IPS-18c (cell line): ENCODE data around the gene ATP6V0A1.
"Not testable (repeated sequence)": the region's sequence is repeated elsewhere in the genome, so short reads cannot be mapped to it uniquely, and the experiment has no call there.

ENCODE experiments used
- H3K4me3 ChIP-seq: 2 replicates; pipeline ENCODE4 v1.7.0; 2013; ENCODE audit warnings: low read depth, mild to moderate bottlenecking, low read length, moderate library complexity; ENCODE audit not compliant: insufficient read depth
- H3K9me3 ChIP-seq: one replicate; pipeline ENCODE4 v1.6.1; 2013; ENCODE audit warnings: mild to moderate bottlenecking, low read length, moderate library complexity; ENCODE audit not compliant: control insufficient read depth, insufficient read depth

The ATP6V0A1 gene

DNA sequence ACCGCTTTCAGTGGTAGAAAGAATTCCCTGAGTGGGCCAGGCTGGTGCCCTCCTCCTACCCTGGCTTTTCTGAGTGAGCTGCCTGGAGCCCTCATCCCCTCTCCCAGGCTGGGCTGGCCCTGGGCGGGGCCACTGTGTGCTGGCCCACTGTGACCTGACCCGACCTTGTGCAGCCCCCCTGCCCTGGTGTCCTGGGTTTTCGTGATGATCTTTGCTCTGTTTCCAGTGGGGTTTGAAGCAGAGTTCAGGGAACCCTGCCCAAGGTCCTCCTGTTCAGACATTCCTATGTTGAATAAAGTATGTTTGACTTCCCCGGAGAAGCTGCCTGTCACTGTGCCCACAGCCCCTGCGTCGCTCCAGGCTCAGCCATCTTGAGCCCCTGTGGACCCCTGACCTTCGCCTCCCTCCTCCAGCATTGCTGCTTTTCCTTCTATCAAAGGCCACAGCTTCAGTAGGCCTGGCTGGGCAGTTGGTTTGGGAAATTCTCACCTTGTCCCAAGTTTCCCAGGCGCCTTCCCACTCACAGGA is 63.6 kb downstream of the ATP6V0A1 start:
- no peak overlapping the region for H3K4me3 ChIP-seq
- no peaks in the 10 kb centered on the region for H3K9me3 ChIP-seq

DNA sequence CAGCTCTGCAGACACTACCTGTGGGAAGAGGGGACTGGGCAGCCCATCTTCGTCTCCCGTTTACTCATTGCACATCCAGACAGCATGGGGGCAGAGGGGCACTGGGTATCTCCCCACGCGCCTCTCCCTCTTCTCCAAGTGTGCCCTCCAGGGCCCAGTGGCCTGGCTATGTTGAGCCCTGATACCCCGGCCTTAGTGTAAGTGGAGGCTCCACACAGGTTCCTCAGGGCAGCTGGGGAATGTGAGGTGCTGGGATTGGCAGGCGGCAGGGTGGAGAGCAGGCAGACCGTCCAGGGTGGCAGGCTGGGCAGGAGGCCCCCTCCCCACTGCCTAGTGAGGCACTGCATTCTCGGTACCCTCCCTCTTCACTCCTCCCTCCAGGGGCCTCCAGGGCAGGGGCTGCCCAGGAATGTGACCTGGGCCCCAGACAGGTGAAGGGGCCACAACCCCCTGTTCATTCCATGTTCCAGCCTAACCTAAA is 64.2 kb downstream of the ATP6V0A1 start:
- H3K9me3 ChIP-seq = no peaks in the 10 kb centered on the region
- H3K4me3 ChIP-seq = no peak overlapping the region

DNA sequence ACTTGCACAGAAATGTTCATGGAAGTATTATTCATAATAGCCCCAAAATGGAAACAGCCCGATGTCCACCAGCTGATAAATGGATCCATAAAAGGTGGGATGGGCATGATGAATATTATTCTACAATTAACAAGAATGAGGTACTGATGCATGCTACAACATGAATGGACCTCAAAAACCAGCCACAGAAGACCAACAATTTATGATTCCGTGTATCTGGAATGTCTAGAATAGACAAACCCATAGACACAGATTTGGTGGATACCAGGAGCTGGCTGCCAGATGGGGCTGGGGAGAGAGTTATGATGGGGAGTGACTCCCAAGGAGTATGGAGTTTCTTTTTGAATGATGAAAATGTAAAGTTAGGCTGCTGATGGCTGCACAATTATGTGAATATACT is 66.5 kb downstream of the ATP6V0A1 start:
- Histone ChIP-seq H3K4me3 (no peak overlapping the region), H3K9me3 (no peaks in the 10 kb centered on the region)

DNA sequence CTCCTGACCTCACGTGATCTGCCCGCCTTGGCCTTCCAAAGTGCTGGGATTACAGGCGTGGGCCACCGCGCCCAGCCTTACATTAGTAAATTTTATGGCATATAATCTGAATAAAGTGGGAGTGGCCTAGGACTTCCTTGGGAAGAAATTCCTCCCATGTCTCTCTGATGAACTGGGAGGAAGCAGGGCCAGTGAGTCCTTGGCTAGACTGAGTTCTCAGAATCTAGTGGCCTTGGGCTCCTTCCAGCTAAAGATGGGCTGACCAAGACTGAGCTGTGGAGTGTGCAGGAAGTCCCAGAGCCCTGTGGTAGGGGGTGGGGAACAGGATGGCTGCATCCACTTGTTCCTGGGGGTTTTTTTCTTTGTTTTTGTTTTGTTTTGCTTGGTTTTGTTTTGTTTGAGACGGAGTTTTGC is 67.4 kb downstream of the ATP6V0A1 start:
- no peak overlapping the region for H3K4me3 ChIP-seq
- no peaks in the 10 kb centered on the region for H3K9me3 ChIP-seq

DNA sequence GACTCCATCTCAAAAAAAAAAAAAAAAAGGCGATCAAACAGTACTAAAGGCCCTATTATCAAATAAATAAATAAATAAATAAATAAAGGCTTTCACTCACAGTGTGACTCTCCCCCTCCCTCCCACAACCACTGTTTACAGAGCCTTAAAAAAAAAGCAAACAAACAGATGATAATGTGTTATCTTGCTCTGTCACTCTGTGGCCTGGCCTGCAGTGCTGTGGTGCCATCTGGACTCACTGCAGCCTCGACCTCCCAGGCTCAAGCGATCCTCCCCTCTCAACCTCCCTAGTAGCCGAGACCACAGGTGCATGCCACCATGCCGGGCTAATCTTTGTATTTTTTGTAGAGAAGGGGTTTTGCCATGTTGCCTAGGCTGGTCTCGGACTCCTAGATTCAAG is 69.3 kb downstream of the ATP6V0A1 start:
- Histone ChIP-seq H3K4me3 (no peak overlapping the region), H3K9me3 (no peaks in the 10 kb centered on the region)

DNA sequence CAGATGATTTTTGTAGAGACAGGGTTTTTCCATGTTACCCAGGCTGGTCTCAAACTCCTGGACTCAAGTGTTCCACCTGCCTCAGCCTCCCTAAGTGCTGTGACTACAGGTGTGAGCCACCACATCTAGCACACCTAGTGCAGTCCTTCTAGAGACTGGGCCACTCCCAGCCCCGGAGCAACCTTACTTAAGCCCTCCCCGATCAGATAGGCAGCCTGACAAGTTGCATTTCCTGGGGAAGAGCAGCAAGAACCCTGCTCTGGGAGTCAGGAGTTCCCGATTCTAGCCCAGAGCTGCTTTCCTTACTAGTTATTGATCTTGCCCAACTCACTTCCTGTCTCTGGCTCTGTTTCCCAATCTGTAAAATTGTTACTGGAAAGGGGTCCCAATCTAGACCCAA is 70.4 kb downstream of the ATP6V0A1 start:
- Histone ChIP-seq H3K9me3 (no peaks in the 10 kb centered on the region), H3K4me3 (no peak overlapping the region)

DNA sequence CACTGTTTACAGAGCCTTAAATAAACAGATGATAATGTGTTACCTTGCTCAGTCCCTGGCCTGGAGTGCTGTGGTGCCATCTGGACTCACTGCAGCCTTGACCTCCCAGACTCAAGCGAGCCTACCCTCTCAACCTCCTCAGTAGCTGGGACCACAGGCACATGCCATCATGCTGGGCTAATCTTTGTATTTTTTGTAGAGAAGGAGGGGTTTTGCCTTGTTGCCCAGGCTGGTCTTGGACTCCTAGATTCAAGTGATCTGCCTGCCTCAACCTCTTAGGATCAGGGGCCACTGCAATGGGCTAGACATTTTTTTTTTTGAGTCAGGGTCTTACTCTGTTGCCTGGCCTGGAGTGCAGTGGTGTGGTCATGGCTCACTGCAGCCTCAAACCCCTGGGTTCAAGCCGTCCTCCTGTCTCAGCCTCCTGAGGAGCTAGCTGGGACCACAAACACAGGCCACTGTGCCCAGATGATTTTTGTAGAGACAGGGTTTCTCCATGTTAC is 72.3 kb downstream of the ATP6V0A1 start:
- H3K9me3 ChIP-seq = no peaks in the 10 kb centered on the region
- no peak overlapping the region for H3K4me3 ChIP-seq

DNA sequence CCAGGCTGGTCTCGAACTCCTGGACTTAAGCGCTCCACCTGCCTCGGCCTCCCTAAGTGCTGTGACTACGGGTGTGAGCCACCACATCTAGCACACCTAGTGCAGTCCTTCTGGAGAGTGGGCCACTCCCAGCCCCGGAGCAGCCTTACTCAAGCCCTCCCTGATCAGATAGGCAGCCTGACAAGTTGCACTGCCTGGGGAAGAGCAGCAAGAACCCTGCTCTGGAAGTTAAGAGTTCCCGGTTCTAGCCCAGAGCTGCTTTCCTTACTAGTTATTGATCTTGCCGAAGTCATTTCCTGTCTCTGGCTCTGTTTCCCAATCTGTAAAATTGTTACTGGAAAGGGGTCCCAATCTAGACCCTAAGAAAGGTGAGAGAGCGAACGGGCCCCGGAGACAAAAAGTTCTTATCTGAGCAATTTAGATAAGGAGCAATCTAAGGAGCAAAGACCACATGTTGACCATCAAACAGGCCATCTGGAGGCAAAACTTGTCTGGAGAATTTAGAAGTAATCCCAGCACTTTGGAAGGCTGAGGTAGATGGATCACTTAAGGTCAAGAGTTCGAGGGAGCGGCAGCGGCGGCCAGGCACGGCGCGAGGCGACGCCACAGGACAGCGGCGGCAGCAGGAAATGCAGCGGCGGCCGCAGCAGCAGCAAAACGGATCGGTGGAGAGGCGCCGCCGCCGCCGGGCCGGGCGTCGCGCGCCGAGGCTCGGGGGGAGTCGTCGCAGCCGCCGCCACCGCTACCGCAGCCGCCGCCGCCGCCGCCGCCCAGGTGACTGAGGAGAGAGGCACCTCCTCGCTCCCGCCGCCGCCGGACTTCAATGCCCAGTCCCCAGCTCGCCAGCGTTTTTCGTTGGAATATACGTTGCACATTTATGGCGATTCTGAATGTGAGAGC is 73.0 kb downstream of the ATP6V0A1 start:
- no peaks in the 10 kb centered on the region for H3K9me3 ChIP-seq
- H3K4me3 ChIP-seq = peak overlapping the region; percentile 39

DNA sequence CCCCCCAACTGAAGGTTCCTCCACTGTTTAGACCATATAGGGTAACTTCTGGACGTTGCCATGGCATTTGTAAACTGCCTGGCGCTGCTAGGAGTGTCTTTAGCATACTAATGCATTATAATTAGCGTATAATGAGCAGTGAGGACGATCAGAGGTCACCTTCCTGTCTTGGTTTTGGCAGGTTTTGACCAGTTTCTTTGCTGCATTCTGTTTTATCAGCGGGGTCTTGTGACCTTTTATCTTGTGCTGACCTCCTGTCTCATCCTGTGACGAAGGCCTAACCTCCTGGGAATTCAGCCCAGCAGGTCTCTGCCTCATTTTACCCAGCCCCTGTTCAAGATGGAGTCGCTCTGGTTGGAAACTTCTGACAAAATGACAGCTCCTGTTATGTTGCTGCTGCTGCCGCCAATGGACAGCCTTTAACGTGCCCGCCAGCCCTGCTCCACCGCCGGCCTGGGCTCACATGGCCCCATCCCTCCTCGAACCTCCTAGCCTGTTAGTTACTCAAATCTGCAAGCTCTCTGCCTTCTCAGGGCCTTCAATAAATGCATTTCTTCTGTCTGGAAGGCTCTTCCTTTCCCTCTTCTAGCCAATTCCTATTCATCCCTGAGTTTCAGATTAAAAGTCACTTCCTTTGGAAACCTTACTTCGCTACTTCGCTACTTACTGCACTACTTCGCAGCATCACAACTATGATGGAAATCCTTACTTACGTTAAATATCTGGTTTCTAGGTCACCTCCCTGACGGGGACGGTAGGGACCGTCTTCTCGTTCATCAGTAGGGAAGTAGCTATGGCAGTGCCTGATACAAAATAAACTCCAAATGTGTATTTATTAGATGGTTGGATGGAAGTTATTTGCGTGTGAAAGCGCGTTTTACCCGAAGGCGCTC is 76.7 kb downstream of the ATP6V0A1 start:
- peak overlapping the region; percentile 62; the same call in 1 of the 2 replicates for H3K4me3 ChIP-seq
- no peaks in the 10 kb centered on the region for H3K9me3 ChIP-seq

DNA sequence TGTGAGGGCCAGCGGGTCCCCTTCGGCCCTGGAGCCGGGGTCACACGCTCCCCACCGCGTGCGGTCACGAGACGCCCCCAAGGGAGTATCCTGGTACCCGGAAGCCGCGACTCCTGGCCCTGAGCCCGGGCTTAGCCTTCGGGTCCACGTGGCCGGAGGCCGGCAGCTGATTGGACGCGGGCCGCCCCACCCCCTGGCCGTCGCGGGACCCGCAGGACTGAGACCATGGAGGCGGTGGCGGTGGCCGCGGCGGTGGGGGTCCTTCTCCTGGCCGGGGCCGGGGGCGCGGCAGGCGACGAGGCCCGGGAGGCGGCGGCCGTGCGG is 77.3 kb downstream of the ATP6V0A1 start, which contains the start of gene NAGLU:
Gene NAGLU (plus strand): TSS at position 194 of the 324 bp plus-strand sequence. CDS start 32 bp downstream, at position 226.
- peak within 1 kb of the TSS; percentile 62 for H3K4me3 ChIP-seq
- no peaks in the 10 kb centered on the region for H3K9me3 ChIP-seq

DNA sequence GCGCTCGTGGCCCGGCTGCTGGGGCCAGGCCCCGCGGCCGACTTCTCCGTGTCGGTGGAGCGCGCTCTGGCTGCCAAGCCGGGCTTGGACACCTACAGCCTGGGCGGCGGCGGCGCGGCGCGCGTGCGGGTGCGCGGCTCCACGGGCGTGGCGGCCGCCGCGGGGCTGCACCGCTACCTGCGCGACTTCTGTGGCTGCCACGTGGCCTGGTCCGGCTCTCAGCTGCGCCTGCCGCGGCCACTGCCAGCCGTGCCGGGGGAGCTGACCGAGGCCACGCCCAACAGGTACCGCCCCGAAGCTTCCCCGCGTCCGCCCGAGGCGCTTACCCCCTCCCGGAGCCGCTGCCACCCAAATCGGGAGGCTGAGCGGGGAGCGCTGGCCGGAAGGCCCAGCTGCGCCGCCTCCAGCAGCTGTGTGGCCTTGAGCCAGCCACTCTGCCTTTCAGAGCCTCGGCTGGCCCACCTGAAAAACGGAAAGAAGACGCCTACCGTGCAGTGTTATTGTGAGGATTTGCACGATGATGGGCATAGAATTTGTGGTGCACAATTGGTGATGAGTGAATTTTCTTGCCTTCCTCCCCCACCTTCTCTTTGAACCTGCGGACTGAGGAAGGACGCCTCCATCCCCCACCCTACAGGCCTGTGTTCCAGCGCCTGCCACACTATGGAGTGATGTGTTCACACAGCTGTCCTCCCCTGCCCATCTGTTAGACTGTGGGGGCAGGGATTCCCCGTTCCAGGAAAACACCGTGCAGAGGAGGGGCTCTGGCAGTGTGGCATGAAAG is 77.9 kb downstream of the ATP6V0A1 start:
- Histone ChIP-seq H3K4me3 (peak overlapping the region; percentile 62), H3K9me3 (no peaks in the 10 kb centered on the region)

DNA sequence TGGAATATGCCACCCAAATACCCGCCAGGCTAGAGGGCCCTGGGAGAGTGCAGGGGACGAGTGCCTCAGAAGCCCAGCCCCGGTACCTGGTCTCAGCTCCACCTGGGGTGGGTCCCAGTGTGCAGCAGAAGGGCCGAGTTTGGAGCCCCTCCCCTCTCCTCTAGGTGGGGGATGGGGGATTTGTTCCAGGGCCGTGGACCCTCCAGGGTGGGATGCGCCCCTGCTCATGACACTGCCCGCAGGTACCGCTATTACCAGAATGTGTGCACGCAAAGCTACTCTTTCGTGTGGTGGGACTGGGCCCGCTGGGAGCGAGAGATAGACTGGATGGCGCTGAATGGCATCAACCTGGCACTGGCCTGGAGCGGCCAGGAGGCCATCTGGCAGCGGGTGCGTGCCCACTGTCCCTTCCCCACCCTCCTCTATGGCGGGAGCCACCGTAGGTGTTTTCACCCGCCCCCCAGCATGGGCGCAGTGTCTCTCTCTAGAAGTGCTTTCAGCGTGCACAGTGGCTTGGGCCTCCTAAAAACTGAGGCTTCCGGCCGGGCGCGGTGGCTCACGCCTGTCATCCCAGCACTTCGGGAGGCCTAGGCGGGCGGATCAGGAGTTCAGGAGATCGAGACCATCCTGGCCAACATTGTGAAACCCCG is 78.6 kb downstream of the ATP6V0A1 start:
- Histone ChIP-seq H3K4me3 (peak overlapping the region; percentile 62), H3K9me3 (no peaks in the 10 kb centered on the region)

DNA sequence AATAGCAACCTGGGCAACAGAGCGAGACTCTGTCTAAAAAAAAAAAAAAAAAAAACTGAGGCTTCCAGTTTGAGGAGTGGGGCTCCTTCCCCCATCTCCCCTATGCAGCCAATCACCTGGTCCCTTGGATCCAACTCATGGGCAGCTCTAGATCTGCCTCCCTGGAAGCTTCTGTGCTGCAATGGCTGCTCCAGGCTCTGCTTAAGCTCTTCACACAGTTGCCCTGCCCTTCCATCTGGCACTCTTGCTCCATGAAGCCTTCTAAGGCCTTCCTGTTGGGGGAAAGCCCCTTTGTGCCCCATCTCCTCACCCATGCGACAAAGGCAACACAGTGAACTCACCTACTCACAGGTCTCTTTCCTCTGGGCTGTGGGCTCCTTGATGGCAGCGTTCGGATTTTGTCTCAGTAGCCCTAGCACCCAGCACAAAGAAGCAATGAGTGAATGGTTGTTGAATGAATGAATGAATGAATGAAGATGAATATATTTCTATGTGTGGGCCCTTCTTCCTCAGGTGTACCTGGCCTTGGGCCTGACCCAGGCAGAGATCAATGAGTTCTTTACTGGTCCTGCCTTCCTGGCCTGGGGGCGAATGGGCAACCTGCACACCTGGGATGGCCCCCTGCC is 79.3 kb downstream of the ATP6V0A1 start:
- H3K9me3 ChIP-seq = no peaks in the 10 kb centered on the region
- H3K4me3 ChIP-seq = no peak overlapping the region

DNA sequence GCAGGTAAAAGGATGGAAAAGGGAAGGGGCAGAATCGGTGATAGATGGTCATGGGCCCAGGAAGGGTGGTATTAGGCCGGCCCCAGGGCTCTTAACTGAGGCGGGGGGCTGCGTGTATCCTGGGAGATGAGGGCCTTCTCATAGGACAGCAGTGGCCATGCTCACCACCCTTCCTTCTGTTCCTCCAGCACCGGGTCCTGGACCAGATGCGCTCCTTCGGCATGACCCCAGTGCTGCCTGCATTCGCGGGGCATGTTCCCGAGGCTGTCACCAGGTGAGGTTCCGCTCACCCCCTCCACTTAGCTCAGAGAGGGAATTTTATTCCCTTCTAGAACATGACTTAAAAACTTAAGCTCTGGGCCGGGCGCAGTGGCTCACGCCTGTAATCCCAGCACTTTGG is 79.8 kb downstream of the ATP6V0A1 start:
- Histone ChIP-seq H3K4me3 (no peak overlapping the region), H3K9me3 (no peaks in the 10 kb centered on the region)

DNA sequence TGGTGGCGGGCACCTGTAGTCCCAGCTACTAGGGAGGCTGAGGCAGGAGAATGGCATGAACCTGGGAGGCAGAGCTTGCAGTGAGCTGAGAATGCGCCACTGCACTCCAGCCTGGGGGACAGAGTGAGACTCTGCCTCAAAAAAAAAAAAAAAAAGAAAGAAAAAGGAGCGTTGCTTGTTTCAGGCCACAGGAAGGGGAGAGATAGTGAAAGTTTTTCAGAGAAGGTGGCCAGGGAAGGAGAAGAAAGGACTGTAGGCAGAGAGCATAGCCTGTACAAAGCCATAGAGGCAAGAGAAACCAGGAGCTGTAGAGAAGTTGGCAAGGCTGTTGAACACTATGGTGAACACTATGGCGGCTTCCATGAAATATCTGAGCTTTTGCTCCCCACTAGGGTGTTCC is 81.9 kb downstream of the ATP6V0A1 start:
- not testable (repeated sequence) for H3K9me3 ChIP-seq, H3K4me3 ChIP-seq
